GM10266 (cell line): ENCODE data around the gene AGTPBP1.

Source experiments
- DNase-seq: peaks from one replicate; pipeline ENCODE4 v3.0.0; 2012; ENCODE audit errors: extremely low spot score
- TF ChIP-seq, protein P1 (sequence below): IDR thresholded peaks from 2 replicates; pipeline ENCODE4 v1.5.1; 2012; ENCODE audit warnings: mild to moderate bottlenecking, low read depth; ENCODE audit not compliant: control insufficient read depth, insufficient read depth; ENCODE audit errors: missing control alignments

The AGTPBP1 gene

DNA sequence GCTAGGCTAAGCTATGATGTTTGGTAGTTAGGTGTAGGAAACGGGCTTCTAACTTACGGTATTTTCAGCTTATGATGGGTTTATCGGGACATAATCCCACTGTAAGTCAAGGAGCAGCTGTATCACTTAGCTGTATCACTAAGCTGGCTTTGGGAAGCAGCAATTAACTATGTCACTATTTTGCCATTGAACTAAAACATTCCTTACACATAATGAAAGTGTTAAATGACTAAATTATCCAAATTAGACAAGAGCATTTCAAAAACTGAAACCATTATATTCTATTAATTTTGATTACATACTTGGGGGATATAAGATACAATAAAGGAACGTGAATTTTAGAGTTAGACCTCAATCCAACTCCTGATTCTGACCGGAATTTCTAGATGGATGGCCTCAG, 188.3 kb downstream of the AGTPBP1 start:
- TF ChIP-seq, protein P1, sequence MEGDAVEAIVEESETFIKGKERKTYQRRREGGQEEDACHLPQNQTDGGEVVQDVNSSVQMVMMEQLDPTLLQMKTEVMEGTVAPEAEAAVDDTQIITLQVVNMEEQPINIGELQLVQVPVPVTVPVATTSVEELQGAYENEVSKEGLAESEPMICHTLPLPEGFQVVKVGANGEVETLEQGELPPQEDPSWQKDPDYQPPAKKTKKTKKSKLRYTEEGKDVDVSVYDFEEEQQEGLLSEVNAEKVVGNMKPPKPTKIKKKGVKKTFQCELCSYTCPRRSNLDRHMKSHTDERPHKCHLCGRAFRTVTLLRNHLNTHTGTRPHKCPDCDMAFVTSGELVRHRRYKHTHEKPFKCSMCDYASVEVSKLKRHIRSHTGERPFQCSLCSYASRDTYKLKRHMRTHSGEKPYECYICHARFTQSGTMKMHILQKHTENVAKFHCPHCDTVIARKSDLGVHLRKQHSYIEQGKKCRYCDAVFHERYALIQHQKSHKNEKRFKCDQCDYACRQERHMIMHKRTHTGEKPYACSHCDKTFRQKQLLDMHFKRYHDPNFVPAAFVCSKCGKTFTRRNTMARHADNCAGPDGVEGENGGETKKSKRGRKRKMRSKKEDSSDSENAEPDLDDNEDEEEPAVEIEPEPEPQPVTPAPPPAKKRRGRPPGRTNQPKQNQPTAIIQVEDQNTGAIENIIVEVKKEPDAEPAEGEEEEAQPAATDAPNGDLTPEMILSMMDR, result no peak
- DNase-seq, result no peak

DNA sequence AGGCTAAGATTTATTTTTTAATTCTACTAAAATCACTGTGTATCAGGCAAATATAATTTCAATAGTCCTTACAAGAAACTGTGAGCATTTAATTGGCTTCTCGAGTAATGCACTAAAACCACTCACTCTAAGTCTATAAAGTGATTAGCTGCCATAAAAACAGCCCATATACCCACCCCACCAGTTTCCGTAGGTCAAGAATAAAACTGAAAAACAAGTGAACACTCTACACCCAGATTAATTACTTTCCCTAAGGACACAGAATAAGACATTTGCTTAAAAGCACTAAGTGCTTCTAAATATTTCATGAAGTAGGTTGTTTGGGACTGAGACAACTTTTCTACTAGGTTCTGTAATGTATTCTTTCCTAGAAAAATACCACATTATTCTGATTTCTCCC, 194.2 kb downstream of the AGTPBP1 start:
- DNase-seq, result no peak
- TF ChIP-seq, protein P1, result no peak

DNA sequence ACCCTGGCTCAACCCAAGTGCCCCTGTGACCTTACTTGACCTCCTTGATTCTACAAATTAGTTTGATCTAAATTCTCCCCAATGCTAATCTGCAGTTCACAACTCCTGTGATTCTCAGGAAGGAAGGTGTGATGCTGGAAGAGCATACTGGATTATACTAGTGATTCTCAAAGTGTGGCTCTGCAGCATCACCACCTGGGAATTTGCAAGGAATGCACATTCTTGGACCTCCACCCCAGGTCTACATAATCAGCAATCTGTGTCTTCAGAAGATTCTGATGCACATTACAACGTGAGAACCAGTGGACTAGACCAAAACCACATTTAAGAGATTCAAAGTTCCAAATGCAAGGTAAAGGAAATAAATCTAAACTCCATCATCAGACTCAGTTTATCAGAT, 198.6 kb downstream of the AGTPBP1 start:
- TF ChIP-seq, protein P1, result no peak
- no peak for DNase-seq

DNA sequence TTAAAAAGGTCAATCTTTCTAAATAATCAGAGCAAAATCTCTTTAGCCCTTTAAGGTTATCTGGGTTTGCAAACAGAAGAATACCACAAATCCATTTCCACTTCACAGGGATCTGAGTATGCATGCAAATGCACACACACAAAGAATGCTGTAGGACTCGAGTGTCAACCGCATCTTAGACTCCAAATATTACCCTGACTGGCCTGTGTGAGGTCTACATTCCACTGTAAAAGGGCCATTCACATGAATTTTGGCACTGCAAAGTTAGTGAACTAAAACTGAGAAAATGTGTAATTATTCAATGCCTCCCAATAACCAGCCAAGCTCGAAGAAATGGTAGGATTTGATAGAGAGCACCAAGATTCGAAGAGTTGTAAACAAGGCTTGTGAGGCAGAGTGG, 199.9 kb downstream of the AGTPBP1 start:
- no peak for DNase-seq
- TF ChIP-seq, protein P1, result no peak

GRCh38 chr9:85536514-85536913, 205.2 kb downstream of the AGTPBP1 start:
- DNase-seq, result no peak
- TF ChIP-seq, protein P1, result no peak

DNA sequence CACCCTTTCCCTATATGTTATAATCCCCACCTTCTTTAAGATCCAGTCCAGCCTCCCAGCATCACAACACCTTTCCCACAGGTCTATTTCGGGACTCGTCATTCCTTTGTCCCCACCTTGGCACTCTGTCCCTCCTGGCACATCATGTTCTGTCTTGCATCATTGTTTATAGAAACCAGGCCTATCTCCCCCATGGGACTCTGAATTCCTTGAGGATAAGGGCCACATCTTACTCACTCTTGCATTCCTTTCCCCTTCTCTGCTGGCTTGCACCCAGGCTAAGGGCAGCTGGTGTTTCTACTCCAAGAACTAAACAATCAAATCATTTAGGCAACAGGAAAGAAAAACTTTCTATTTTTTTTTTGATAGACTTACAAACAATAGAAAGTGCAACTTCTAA, 205.7 kb downstream of the AGTPBP1 start:
- DNase-seq, result no peak
- TF ChIP-seq, protein P1, result no peak

- TF ChIP-seq, protein P1, result no peak
- no peak for DNase-seq
Observed at GRCh38 chr9:85534340-85534739, 207.4 kb downstream of the AGTPBP1 start.
